Measurements from ENCODE around the gene CATSPERZ. TPM values are rescaled to one million over a fixed set of nuclear protein-coding genes. Genes with fewer than 3 reads are reported as not detected.

Gene CATSPERZ
- total RNA-seq, 4 donors from 2014 or later = not detected

DNA sequence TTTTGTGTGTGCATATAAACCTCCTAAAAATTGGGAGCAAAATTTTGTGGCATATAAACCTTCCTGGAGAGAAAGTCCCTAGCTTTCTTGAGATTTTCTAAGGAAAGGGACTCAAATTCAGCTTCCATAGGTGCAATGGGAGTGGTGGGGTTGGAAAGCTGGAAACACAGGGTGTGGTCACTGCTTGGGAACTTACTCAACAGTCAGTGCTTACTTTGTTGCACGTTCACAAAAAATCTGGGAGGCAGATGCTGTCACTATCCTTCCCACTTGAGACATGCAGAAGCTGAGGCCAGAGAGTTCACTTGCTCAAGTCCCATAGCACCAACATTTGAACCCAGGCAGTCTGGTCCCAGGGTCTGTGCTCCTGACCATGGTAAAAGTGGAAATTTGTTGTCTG, 3.9 kb upstream of the CATSPERZ start:
- TF ChIP-seq POLR2A (IDR thresholded peaks at IDR 0.05) (no peak), POLR2AphosphoS5 (IDR thresholded peaks at IDR 0.05) (no peak), EP300 (IDR thresholded peaks at IDR 0.05) (no peak), CTCF (IDR thresholded peaks at IDR 0.05) (no peak)
- Histone ChIP-seq H3K36me3 (no peaks in the 10 kb centered on the region), H3K27ac (no peak overlapping the region), H3K27me3 (peaks cover 66% of the 10 kb centered on the region), H3K9me3 (no peaks in the 10 kb centered on the region), H3K4me1 (peaks cover 54% of the 10 kb centered on the region), H3K4me3 (no peak overlapping the region)
- WGBS = 0% methylated on average over 1 of the region's 1 CpG
- no peak for DNase-seq (ENCODE audit: low spot score in 2 of 2)

DNA sequence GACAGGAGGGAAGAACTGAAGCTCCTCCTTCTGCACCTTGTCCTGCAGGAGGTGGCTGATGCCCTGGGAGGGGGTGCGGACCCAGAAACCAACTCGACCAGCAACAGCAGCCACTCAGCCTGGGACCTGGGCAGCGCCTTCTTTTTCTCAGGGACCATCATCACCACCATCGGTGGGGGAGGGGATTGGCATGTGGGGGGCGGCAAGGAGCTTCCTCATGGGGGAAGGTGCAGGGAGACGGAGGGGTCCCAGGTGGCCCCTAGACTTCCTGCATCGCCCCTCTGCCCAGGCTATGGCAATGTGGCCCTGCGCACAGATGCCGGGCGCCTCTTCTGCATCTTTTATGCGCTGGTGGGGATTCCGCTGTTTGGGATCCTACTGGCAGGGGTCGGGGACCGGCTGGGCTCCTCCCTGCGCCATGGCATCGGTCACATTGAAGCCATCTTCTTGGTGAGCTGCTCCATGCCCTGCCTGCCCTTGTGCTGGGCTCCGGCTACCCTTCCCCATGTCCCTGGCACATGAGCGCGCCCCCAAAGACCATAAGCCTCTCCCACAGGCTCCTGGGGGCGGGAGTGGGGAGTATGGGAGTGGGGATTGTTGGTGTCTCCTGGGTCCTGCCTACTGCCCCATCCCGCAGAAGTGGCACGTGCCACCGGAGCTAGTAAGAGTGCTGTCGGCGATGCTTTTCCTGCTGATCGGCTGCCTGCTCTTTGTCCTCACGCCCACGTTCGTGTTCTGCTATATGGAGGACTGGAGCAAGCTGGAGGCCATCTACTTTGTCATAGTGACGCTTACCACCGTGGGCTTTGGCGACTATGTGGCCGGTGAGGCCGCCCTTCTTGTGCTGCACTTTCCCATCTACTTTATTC, 3.1 kb upstream of the CATSPERZ start:
- Histone ChIP-seq H3K4me3 (no peak overlapping the region), H3K9me3 (no peaks in the 10 kb centered on the region), H3K27ac (no peak overlapping the region), H3K4me1 (peaks cover 46% of the 10 kb centered on the region), H3K27me3 (peaks cover 57% of the 10 kb centered on the region), H3K36me3 (no peaks in the 10 kb centered on the region)
- 37% methylated on average over 26 of the region's 34 CpGs for WGBS
- DNase-seq (ENCODE audit: low spot score in 2 of 2) = no peak
- TF ChIP-seq EP300 (IDR thresholded peaks at IDR 0.05) (no peak), CTCF (IDR thresholded peaks at IDR 0.05) (no peak), POLR2AphosphoS5 (IDR thresholded peaks at IDR 0.05) (no peak), POLR2A (IDR thresholded peaks at IDR 0.05) (no peak)

GRCh38 chr11:64297699-64298358, 2.3 kb upstream of the CATSPERZ start:
- Histone ChIP-seq H3K36me3 (no peaks in the 10 kb centered on the region), H3K27me3 (peaks cover 50% of the 10 kb centered on the region), H3K9me3 (no peaks in the 10 kb centered on the region), H3K4me3 (no peak overlapping the region), H3K27ac (no peak overlapping the region), H3K4me1 (peaks cover 38% of the 10 kb centered on the region)
- TF ChIP-seq POLR2AphosphoS5 (IDR thresholded peaks at IDR 0.05) = no peak
- TF ChIP-seq EP300 (IDR thresholded peaks at IDR 0.05) = no peak
- no peak for TF ChIP-seq POLR2A (IDR thresholded peaks at IDR 0.05)
- TF ChIP-seq CTCF (IDR thresholded peaks at IDR 0.05) = no peak
- DNase-seq (ENCODE audit: low spot score in 2 of 2) = no peak
- 72% methylated on average over 6 of the region's 18 CpGs for WGBS

DNA sequence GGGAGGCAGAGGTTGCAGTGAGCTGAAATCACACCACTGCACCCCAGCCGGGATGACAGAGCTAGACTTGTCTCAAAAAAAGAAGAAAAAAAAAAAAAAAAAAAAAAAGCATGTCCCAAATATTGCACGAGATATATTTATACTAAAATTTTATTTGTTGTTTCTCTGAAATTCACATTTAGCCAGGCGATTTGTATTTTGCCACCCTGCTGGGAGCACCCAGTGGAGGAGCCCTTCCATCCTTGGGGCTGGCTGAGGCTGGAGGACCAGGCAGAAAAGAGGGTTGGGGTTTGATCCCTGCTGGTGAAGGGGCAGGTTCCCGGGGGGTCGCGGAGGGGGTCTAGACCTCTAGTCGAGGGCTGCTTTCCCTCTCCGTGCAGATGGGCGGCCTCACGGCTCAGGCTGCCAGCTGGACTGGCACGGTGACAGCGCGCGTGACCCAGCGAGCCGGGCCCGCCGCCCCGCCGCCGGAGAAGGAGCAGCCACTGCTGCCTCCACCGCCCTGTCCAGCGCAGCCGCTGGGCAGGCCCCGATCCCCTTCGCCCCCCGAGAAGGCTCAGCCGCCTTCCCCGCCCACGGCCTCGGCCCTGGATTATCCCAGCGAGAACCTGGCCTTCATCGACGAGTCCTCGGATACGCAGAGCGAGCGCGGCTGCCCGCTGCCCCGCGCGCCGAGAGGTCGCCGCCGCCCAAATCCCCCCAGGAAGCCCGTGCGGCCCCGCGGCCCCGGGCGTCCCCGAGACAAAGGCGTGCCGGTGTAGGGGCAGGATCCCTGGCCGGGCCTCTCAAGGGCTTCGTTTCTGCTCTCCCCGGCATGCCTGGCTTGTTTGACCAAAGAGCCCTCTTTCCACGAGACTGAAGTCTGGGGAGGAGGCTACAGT, 952 bp upstream of the CATSPERZ start:
- DNase-seq (ENCODE audit: low spot score in 2 of 2) = no peak
- Histone ChIP-seq H3K4me3 (peak overlapping the region; percentile 54), H3K36me3 (no peaks in the 10 kb centered on the region), H3K27ac (peak overlapping the region; percentile 64), H3K9me3 (no peaks in the 10 kb centered on the region), H3K27me3 (peaks cover 46% of the 10 kb centered on the region), H3K4me1 (peaks cover 44% of the 10 kb centered on the region)
- 6% methylated on average over 23 of the region's 60 CpGs for WGBS
- TF ChIP-seq POLR2A (IDR thresholded peaks at IDR 0.05) (no peak), POLR2AphosphoS5 (IDR thresholded peaks at IDR 0.05) (no peak), EP300 (IDR thresholded peaks at IDR 0.05) (no peak), CTCF (IDR thresholded peaks at IDR 0.05) (no peak)
